T-helper 1 cell treated with Interleukin-12 subunit alpha and Interleukin-12 subunit beta and Interleukin-4 antibody, amounts not matched to agents 30 μg/mL and 1 μg/mL, for 36 hours (primary cell): Measurements from ENCODE around the gene ACSL1.
A peak's percentile ranks its signal among the peaks of the same experiment; 100 is the strongest.

Source experiments
- H3K27ac Mint-ChIP-seq: one replicate; pipeline ENCODE4 v1.8.0; 2021; ENCODE audit warnings: mild to moderate bottlenecking, mixed read lengths
- H3K27me3 Mint-ChIP-seq: one replicate; pipeline ENCODE4 v1.8.0; 2021; ENCODE audit warnings: low read depth, mixed read lengths
- H3K36me3 Mint-ChIP-seq: one replicate; pipeline ENCODE4 v1.8.0; 2021; ENCODE audit warnings: low read depth, mixed read lengths
- H3K4me1 Mint-ChIP-seq: one replicate; pipeline ENCODE4 v1.8.0; 2021; ENCODE audit warnings: low read depth, mixed read lengths
- H3K4me3 Mint-ChIP-seq: one replicate; pipeline ENCODE4 v1.8.0; 2021; ENCODE audit warnings: mild to moderate bottlenecking, moderate library complexity, mixed read lengths
- H3K9me3 Mint-ChIP-seq: one replicate; pipeline ENCODE4 v1.8.0; 2021; ENCODE audit warnings: mixed read lengths

The ACSL1 gene

GRCh38 chr4:184826691-184827270, 1.0 kb upstream of the ACSL1 start:
- Mint-ChIP-seq H3K4me1 (peaks cover 36% of the 10 kb centered on the region), H3K27ac (peak overlapping the region; percentile 90), H3K9me3 (no peaks in the 10 kb centered on the region), H3K27me3 (peaks cover 5% of the 10 kb centered on the region), H3K4me3 (peak overlapping the region; percentile 86), H3K36me3 (peaks cover 10% of the 10 kb centered on the region)

- Mint-ChIP-seq H3K27ac (peak overlapping the region; percentile 93), H3K27me3 (peaks cover 2% of the 10 kb centered on the region), H3K4me1 (peaks cover 38% of the 10 kb centered on the region), H3K36me3 (peaks cover 10% of the 10 kb centered on the region), H3K9me3 (no peaks in the 10 kb centered on the region), H3K4me3 (peak overlapping the region; percentile 95)
Observed at GRCh38 chr4:184825141-184825895, 450 bp downstream of the ACSL1 start.

- H3K27me3 Mint-ChIP-seq = no peaks in the 10 kb centered on the region
- peak overlapping the region; percentile 95 for H3K4me3 Mint-ChIP-seq
- H3K9me3 Mint-ChIP-seq = no peaks in the 10 kb centered on the region
- H3K36me3 Mint-ChIP-seq = peaks cover 10% of the 10 kb centered on the region
- H3K27ac Mint-ChIP-seq = peak overlapping the region; percentile 93
- peaks cover 40% of the 10 kb centered on the region for H3K4me1 Mint-ChIP-seq
Observed at GRCh38 chr4:184824776-184825084, 1.0 kb downstream of the ACSL1 start.

DNA sequence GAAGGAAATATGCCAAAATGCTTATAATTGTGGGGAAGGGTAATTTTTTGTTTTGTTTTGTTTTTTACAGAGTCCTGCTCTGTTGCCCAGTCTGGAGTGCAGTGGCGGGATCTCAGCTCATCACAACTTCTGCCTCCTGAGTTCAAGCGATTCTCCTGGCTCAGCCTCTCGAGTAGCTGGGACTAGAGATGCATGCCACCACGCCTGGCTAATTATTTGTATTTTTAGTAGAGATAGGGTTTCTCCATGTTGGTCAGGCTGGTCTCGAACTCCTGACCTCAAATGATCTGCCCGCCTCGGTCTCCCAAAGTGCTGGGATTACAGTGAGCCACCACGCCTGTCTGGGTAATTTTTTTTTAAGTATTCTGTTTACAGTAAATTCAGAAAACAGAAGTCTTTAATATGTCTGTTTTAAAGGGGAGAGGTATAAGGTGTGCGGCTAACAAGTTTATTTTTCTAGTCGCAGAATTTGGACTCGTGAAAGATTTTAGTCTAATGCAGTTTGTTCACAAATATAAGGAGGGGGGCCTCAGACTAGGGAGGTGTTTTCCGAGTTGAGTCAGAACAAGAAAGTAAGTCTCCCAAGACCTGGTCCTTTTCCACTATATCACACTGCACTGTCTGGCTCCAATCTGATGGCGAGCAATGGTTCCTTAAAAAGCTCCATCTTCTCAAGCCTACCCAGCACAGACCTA, 1.5 kb downstream of the ACSL1 start:
- no peaks in the 10 kb centered on the region for H3K27me3 Mint-ChIP-seq
- H3K36me3 Mint-ChIP-seq = peaks cover 10% of the 10 kb centered on the region
- peak overlapping the region; percentile 93 for H3K27ac Mint-ChIP-seq
- H3K9me3 Mint-ChIP-seq = no peaks in the 10 kb centered on the region
- H3K4me3 Mint-ChIP-seq = peak overlapping the region; percentile 95
- H3K4me1 Mint-ChIP-seq = peaks cover 43% of the 10 kb centered on the region

DNA sequence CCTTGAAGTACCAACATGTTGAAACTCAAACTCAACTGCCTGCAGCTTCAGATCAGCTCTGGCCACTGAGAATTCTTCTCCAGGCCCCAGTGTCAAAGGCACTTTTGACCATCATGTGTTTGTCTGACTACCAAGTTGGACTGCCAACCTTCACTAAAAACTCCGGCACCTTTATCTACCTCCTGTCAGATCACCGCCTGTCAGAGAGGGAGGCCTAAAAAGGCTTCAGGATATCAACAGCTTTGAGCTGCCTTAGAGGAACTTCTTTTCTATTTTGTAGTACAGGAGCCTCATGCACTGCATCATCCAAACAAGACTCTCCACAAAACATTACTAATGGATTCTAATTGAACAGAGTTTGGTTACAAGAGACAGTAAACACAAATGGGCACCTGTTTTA, 2.8 kb downstream of the ACSL1 start:
- Mint-ChIP-seq H3K9me3 (no peaks in the 10 kb centered on the region), H3K4me3 (peak overlapping the region; percentile 95), H3K4me1 (peaks cover 51% of the 10 kb centered on the region), H3K27ac (no peak overlapping the region), H3K27me3 (no peaks in the 10 kb centered on the region), H3K36me3 (peaks cover 10% of the 10 kb centered on the region)

DNA sequence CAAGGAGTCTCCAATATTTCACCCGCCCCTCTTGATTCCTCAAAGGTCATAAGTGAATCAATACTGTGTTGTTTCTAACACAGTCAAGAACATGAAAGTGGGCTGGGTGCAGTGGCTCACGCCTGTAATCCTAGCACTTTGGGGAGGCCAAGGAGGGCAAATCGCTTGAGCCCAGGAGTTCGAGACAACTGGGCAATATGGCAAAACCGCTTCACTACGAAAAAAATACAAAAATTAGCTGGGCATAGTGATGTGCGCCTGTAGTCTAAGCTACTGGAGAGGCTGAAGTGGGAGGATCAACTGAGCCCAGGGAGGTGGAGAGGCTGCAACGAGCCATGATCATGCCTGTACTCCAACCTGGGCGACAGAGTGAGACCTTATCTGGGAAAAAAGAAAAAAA, 3.4 kb downstream of the ACSL1 start:
- H3K4me1 Mint-ChIP-seq = peaks cover 54% of the 10 kb centered on the region
- H3K36me3 Mint-ChIP-seq = peaks cover 10% of the 10 kb centered on the region
- H3K9me3 Mint-ChIP-seq = no peaks in the 10 kb centered on the region
- no peak overlapping the region for H3K4me3 Mint-ChIP-seq
- H3K27me3 Mint-ChIP-seq = no peaks in the 10 kb centered on the region
- H3K27ac Mint-ChIP-seq = no peak overlapping the region

- Mint-ChIP-seq H3K36me3 (peaks cover 10% of the 10 kb centered on the region), H3K4me3 (no peak overlapping the region), H3K27me3 (no peaks in the 10 kb centered on the region), H3K4me1 (peaks cover 54% of the 10 kb centered on the region), H3K27ac (no peak overlapping the region), H3K9me3 (no peaks in the 10 kb centered on the region)
Observed at GRCh38 chr4:184821242-184821641, 4.5 kb downstream of the ACSL1 start.

DNA sequence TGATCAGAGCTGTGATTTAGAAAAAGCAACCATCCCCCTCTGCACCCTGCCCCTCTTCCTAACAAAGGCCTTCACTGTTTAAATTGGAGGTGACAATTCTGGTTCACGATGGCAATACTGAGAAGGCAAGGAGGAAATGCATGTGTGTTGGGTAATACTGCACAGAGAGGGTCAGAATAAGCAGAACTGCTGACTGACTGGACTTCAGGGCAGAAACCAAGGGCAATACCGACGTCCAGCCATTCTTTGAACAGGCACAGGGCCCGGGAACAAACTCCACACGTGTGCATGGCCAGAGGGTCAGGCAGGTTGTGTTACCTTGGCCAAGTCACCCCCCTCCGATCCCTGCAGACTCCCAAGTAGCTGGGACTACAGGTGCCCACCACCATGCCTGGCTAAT, 6.0 kb downstream of the ACSL1 start:
- Mint-ChIP-seq H3K27me3 (no peaks in the 10 kb centered on the region), H3K27ac (no peak overlapping the region), H3K9me3 (no peaks in the 10 kb centered on the region), H3K4me1 (peaks cover 62% of the 10 kb centered on the region), H3K36me3 (peaks cover 9% of the 10 kb centered on the region), H3K4me3 (no peak overlapping the region)

DNA sequence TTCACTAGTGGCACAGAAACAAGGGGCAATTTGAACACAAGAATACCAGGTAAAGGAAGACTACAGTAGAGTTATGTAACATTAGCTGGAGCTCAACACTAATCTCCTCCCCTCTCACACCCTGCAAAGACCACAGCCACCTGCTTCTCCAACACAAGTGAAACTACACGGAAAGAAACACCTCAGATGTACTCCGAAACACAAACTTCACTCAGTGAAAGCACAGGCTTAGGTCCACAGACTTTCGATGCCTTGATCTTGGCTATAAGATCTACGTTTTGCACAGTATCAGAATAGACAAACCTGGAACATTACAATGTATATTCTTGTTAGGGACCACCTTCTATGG, 7.6 kb downstream of the ACSL1 start:
- H3K27me3 Mint-ChIP-seq = no peaks in the 10 kb centered on the region
- no peak overlapping the region for H3K4me3 Mint-ChIP-seq
- peaks cover 8% of the 10 kb centered on the region for H3K36me3 Mint-ChIP-seq
- H3K9me3 Mint-ChIP-seq = no peaks in the 10 kb centered on the region
- peaks cover 50% of the 10 kb centered on the region for H3K4me1 Mint-ChIP-seq
- H3K27ac Mint-ChIP-seq = no peak overlapping the region

DNA sequence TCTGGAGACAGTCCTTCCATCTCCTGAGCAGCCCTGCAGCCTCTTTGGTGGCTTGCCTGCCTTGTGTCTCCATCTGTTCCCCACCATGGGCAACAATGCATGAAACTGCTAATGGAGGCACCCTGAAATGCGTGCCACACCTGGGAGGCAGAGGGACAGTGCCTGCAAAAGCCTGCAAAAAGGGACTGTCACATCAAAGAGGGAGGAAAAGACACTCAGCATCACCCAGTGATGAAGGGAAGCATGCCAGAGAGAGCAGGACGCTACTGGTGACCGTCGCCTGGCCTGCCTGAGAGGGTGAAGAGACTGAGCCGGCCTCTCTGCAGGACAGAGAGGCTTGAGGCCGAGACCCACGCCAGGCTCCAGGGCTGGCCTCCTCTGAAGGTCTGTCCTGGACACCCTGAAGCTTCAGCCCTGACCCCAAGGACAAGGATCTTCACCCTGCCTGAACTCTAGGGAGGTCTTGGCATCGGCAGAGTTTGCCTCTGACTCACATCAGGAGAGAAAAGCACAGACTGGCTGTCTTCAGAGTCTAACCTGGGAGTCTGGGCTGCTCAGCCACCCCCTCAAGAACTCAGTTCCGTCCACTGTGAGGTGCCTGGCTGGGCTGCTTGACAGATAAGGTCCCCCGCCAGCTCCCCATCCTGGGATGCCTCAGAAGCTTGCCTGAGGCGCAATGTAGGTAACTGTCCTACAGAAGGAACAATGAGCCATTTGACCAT, 8.1 kb downstream of the ACSL1 start:
- Mint-ChIP-seq H3K36me3 (peaks cover 7% of the 10 kb centered on the region), H3K27ac (no peak overlapping the region), H3K27me3 (no peaks in the 10 kb centered on the region), H3K9me3 (no peaks in the 10 kb centered on the region), H3K4me3 (no peak overlapping the region), H3K4me1 (peaks cover 45% of the 10 kb centered on the region)

GRCh38 chr4:184816962-184817361, 8.8 kb downstream of the ACSL1 start:
- H3K9me3 Mint-ChIP-seq = no peaks in the 10 kb centered on the region
- no peak overlapping the region for H3K27ac Mint-ChIP-seq
- peaks cover 7% of the 10 kb centered on the region for H3K36me3 Mint-ChIP-seq
- no peak overlapping the region for H3K4me3 Mint-ChIP-seq
- no peaks in the 10 kb centered on the region for H3K27me3 Mint-ChIP-seq
- peaks cover 42% of the 10 kb centered on the region for H3K4me1 Mint-ChIP-seq

DNA sequence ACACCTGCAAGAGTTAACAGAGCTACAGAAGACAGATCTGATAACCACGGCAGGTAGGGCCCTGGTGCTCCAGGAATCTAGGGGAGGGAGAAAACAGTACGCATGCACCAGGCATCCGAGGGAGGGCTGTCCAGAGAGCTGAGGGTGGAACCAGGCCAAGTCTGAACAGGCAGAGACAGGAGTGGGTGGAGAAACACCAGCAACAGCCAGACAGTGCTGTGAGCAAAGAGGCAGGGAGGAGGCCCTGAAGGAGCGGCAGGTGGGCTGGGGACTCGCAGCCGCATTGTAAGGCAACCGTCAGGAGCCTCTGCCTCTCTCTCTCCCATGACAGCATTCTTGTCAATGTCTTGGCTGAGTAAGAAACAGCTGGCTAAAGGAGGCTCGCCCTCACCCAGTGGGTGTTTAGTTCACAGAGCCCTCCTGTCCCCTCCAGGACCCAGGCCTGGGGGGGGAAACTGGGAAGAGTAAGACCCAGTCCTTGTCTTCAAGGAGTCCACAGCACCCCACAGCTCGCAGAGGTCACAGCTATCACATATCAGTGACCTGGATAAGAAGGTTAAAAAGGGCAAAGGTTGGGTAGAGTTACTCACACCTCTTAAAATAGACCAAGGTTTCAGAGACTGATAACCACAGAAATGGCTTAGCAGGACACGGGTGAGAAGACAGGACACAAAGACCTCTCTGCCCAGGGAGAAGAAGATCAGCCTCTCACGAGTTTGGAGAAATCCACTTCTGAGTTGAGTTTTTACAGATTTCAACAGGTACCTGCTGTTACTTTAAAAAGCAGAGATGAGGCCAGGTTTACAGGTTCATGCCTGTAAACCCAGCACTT, 10.5 kb downstream of the ACSL1 start:
- Mint-ChIP-seq H3K4me3 (no peak overlapping the region), H3K27me3 (no peaks in the 10 kb centered on the region), H3K9me3 (no peaks in the 10 kb centered on the region), H3K27ac (no peak overlapping the region), H3K4me1 (peaks cover 45% of the 10 kb centered on the region), H3K36me3 (peaks cover 9% of the 10 kb centered on the region)

GRCh38 chr4:184814686-184815045, 11.1 kb downstream of the ACSL1 start:
- peaks cover 9% of the 10 kb centered on the region for H3K36me3 Mint-ChIP-seq
- peaks cover 44% of the 10 kb centered on the region for H3K4me1 Mint-ChIP-seq
- H3K4me3 Mint-ChIP-seq = no peak overlapping the region
- no peaks in the 10 kb centered on the region for H3K27me3 Mint-ChIP-seq
- H3K27ac Mint-ChIP-seq = no peak overlapping the region
- no peaks in the 10 kb centered on the region for H3K9me3 Mint-ChIP-seq

DNA sequence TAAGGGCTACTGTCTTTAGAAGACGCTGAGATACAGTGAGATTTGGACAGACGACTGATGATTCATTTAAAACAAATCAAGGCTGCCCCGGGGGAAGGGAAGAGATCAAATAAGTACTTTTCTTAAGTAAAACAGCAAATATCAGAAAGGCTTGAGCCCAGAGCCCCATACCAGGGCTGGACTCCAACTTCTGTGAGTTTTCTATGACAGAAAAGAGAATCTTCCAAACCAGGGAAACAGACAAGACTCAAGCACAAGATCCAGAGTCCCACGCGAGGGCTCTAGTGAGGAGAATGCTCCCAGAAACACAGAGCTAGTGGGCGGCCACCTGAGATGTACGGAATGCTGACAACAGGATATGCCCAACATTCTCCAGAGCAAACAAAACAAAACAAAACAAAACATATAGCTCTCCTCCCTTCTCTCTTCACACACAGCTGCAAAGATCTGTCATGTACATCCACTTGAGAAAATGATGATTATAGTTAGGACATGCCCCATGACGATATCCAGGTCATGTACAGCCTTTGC, 13.1 kb downstream of the ACSL1 start:
- Mint-ChIP-seq H3K4me1 (peaks cover 36% of the 10 kb centered on the region), H3K4me3 (no peak overlapping the region), H3K27me3 (no peaks in the 10 kb centered on the region), H3K36me3 (peaks cover 9% of the 10 kb centered on the region), H3K27ac (no peak overlapping the region), H3K9me3 (no peaks in the 10 kb centered on the region)
